GM19240 (cell line): ENCODE data around the gene PTPRT.

Experiments
- DNase-seq: peaks from one replicate; pipeline ENCODE4 v3.0.0; 2011; ENCODE audit warnings: low spot score; ENCODE audit not compliant: insufficient read length

The PTPRT gene

DNA sequence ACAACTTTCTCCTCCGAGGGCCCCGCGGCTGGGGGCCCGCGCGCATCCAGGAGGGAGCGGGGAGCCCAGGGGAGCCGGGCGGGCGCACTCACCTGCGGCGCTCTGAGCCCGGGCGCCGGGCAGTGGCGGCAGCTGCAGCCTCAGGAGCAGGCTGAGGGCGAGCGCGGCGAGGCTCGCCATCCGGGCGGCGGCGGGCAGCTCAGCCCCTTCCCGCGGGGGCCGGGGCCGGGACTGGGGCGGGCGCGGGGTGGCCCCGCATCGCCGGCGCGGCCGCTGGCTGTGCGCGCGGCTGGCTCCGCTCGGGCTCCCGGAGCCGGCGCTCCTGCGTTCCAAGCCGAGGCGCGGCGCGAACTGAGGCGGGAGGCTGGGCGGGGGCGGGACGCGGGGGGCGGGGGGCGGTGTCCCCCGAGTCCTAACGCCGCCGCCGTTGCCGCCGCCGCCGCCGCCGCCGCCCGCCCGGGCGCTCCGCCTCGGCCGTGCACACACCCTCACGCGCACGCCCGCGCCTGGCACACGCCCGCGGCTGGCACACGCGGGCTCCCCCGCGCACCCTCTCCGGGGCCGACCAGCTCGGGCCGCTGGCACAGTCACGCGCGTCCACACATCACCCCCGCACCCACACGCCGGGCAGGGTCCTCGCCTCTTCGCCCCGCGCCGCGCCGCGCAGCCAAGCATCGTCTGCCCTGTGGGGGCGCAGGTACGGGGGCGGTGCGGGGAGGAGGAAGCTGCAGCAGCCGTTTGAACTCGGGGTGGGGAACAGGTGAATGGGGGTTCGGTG, at the start of gene PTPRT:
Gene PTPRT (minus strand): TSS at position 353 of the 778 bp plus-strand sequence. CDS start 173 bp downstream, at position 180.
- DNase-seq = no peak

DNA sequence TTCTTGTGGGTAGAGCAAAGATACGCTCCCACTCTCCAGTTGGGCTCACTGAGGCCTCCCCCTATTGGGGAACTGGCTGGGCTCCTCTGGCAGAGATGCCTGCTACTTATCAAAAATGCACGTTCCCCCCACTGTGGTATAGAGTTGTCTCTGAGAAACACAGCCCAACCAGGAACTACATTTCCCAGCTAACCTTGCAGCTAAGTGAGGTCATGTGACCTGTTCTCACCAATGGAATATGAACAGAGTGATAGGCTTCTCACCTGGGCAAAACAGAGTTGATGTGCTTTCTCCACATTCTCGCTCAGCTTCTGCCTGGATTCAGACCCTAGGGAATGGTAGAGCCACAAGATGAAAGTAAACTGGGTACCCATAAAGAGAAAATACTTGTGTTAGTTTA, 49.1 kb upstream of the PTPRT start:
- DNase-seq = no peak

GRCh38 chr20:43238266-43238665, 48.6 kb upstream of the PTPRT start:
- no peak for DNase-seq

GRCh38 chr20:43237651-43238168, 48.0 kb upstream of the PTPRT start:
- no peak for DNase-seq

DNA sequence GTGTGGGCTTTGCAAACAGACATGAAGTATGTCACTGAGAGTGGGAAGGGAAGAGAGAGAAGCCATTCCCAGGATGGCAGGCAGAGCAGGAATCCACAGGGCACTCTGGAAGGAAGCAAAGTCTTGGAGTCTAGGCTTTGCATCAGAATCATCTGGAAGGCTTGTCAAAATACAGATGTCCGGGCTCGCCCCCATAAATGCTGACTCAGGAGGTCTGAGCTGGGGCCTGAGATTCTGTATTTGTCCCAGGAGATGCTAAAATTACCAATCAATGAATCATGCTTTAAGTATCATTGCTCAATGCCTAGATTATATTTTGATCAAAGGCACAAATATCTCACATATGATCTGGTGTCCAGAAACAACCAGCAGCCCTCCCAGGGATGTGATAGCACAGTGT, 46.3 kb upstream of the PTPRT start:
- DNase-seq = no peak

DNA sequence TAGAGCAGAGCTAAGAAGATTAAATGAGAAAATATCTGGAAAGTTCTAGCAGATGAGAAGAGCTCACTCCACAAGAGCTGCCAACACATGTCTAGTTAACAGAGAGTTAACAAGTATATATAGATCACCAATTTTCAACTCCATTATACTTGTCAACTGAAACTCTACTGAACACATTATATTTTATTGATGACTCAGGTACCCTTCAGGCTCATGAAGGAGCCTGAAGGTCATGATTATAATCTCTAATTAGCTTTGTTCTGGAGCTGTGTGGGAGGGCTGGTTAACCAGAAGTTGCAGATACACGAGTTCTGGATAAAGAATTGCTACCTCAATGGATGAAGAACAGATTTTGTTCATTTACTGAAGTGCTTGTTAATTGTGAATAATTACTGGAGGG, 42.1 kb upstream of the PTPRT start:
- no peak for DNase-seq

GRCh38 chr20:43229696-43230095, 40.0 kb upstream of the PTPRT start:
- no peak for DNase-seq

DNA sequence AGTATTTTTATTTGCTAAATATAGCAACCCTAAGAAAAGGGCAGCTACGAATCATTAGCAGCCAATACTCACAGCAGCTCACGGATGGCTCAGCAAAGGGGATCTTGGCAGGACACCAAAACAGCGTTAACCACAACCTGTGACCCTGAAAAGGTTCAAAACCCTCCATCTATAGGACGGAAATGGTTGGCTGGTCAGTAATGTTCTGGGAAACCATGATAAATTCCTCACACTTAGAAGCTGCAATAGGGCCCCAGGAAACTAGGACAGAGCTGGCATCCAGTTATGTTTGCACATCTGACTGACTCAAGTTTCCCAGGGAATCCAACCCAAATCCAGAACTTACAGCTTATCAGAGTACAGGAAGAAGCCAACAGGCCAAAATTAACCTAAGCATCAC, 30.9 kb upstream of the PTPRT start:
- no peak for DNase-seq

DNA sequence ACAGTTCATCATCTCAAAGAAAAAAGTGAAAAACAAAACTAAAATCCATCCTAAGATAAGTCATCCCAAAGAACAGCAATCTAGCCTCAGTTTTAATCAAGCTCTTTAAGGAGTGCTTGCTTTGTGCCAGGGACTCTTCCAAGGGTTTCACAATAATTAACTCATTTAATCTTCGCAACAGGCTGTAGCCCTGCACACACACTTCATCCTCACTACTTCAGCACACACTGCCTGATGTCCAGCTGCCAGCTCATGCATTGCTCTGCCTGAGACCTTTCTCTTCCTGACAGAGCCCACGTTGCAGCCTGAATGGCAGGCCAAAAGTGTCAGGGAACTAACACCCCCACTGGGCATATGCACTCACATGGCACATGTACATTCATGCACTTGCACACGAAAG, 21.2 kb upstream of the PTPRT start:
- DNase-seq = no peak

DNA sequence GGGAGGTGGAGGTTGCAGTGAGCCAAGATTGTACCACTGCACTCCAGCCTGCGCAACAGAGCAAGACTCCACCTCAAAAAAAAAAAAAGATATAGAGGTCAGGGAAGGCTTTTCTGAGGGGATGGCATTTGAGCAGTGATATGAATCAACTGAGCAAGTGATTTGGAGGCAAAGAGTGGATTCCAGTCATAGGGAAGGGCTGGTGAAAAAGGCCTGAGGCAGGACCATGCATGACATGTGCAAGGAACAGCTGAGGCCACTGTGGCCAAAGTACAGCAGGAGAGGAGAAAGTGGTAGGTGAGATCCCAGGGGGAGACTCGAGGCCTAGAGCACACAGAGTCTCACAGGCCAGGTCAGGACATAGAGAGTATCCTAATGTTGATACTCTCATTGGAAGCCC, 20.1 kb upstream of the PTPRT start:
- DNase-seq = no peak

DNA sequence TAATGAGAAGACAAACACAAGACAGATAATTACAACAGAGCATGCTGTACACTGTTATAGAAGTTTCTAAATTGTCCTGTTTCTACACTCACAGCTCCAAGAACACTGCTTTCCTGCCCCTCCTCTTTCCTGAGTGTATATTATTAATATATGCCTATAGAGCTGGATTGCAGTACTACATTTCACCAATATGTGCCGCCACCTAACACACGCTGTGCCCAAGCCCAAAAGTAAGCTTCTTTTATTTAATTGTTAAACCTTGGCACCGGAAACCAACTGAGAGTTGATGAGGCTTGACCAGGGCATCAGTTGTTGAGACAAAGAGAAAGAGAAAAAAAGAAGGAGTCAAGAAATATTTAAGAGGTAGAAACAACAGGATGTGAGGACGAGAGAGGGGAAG, 16.0 kb upstream of the PTPRT start:
- DNase-seq = no peak

DNA sequence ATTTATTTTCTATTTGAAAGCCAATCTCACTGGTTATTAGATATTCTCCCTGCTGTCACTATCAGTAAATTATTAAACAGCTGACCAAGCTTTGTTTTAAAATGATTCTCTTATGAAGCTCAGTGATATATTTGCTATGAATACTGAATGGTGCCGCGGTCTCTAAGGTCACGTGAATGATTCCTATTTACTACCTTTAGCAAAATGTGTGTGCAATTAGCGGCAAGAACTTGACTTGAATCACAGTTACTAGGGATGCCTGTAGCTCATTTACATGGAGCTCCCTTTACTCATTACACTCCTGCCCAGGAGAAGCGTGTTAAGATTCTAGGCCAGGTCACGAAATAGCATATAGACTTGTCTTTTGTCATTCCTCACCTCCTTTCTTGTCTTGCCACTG, 12.4 kb upstream of the PTPRT start:
- no peak for DNase-seq

GRCh38 chr20:43198607-43199006, 8.9 kb upstream of the PTPRT start:
- no peak for DNase-seq

GRCh38 chr20:43196243-43196642, 6.5 kb upstream of the PTPRT start:
- no peak for DNase-seq

- DNase-seq = no peak
Measured at GRCh38 chr20:43194137-43194536, 4.4 kb upstream of the PTPRT start.

DNA sequence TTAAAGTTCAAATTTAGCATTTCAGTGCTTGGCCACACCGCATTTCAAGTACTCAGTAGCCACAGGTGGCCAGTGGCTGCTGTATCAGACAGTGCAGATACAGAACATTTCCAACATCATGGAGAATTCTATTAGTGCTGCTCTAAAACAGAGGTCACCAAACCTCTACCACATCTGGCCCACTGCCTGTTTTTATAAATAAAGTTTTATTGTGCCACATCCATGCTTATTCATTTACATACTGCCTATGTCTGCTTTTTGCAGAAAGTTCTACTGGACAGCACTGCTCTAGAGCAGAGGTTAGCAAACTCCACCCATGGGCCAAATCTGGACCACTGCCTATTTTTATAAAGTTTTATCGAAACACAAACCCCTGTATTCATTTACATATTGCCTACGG, 3.7 kb upstream of the PTPRT start:
- DNase-seq = no peak

- DNase-seq = no peak
Measured at GRCh38 chr20:43191946-43192863, 2.5 kb upstream of the PTPRT start.

DNA sequence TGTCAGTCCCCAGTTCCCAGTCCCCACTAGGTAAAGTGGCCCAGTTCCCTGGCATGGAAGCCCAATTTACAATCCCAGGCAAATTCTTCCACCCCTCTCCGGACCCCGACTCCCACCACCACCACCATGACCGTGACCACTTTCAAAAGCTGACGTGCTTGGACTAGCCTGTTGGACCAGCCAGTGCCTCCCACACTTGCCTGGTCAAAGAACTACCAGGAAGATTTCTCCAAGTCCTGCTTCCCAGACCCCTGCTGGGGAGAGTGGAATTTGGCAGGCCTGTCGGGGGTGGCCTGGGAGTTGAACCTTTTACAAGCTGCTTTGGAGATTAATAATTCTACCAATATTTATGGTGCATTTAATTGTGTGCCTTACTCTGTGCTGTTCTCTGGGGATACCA, 1.4 kb upstream of the PTPRT start:
- no peak for DNase-seq

DNA sequence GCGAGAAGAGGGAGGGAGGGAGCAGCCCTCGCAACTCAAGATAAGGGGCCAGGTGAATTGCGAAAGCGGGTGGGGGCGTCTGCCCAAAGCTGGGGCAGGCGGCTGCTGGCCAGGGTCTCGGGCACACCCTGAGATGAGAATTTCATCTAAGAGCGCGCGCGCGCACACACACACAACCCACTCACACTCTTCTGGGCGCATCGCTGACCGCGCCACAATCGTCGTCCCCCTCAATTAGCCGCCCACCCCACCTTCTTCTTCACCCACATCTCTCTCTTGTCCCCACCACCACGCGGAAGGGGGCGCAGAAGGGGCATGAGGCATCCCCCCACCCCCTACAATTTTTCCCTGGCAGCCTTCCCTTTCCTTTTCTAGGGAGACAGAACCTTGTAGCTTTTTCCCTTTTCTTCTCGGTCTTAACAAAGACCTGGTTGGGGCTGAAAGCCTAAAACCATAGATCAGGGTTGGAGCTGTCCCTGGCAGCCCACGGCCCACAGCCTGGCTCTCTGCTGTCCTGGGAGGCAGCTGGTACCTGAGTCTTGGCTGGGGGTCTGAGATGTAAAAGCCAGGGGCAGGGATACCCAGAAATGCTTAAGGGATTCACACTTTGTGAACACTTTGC, 737 bp upstream of the PTPRT start:
- no peak for DNase-seq

GRCh38 chr20:43188861-43189553, 699 bp downstream of the PTPRT start:
- no peak for DNase-seq

GRCh38 chr20:43188234-43188653, 1.5 kb downstream of the PTPRT start:
- no peak for DNase-seq
